ENCODE results near the gene STRN. TPM values are rescaled to one million over a fixed set of nuclear protein-coding genes. Genes with fewer than 3 reads are reported as not detected.

The STRN gene
- total and polyA plus RNA-seq, 9 of the 15 experiments (the other 6 are each of a cell fraction or from before 2014, with no cell fraction given), result 1.3 to 31.2 (median 20.0) TPM

DNA sequence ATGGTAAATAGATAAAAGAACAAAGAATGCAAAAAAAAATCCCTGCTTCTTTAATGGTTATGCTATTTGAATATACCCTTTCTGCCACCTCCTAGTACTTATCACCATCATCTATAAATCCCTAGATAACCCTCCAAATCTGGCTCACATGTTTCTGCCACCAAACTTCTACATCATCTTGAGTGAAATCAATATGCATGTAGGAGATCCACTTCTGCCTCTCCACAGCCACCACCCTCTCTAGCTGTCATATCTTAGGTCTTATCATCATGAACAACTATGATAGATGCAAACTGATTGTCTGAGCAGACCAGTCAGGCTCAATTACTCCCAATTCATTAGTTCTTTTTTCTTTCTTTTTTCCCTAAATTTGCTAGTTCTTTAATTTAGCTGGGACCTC is 55.3 kb downstream of the STRN start:
- no peak for ATAC-seq
- no peaks in the 10 kb centered on the region for H3K9me3 ChIP-seq (replicated peaks; ENCODE audit: control insufficient read depth, insufficient read depth, low read depth, low read length)
- H3K4me1 ChIP-seq (replicated peaks in 1 of 2; ENCODE audit: control insufficient read depth in 2 of 2, insufficient read depth in 2 of 2, low read length in 2 of 2), result no peaks in the 10 kb centered on the region; a peak in 1 of 5 replicates
- no peak overlapping the region for H3K27ac ChIP-seq (ENCODE audit: extremely low read depth, low read depth, low read length)
- no peaks in the 10 kb centered on the region for H3K9me1 ChIP-seq (ENCODE audit: control insufficient read depth, insufficient read depth, low read length)
- CTCF ChIA-PET (ENCODE audit: low intra/inter-chr PET ratio), result no interaction called here
- no peak for DNase-seq (ENCODE audit: extremely low read depth in 1 of 4, low spot score in 3 of 4)
- in situ Hi-C loops (cut with MboI) (no loop called here), intact Hi-C loops (cut with micrococcal nuclease) (loop anchor here (10.0 kb wide), 1 partner anchor 96 kb away; no protein-coding TSS in a partner anchor)
- H3K9ac ChIP-seq (ENCODE audit: insufficient read depth in 1 of 2, low read depth in 2 of 2, low read length in 2 of 2), result no peak overlapping the region
- no peak overlapping the region for H2AFZ ChIP-seq (ENCODE audit: low read depth, low read length)
- TF ChIP-seq ZNF449 (CRISPR knock-in tag; IDR thresholded peaks at IDR 0.05) (no peak), TFAM (CRISPR knock-in tag; conservative IDR thresholded peaks at IDR 0.05) (no peak), RFX5 (IDR thresholded peaks at IDR 0.05; ENCODE audit: low read depth, low read length) (no peak), RREB1 (CRISPR knock-in tag; IDR thresholded peaks at IDR 0.05) (no peak), RNF2 (IDR thresholded peaks at IDR 0.05) (no peak), TBL1XR1 (IDR thresholded peaks at IDR 0.05; ENCODE audit: low read length in 2 of 2) (no peak)
- TF ChIP-seq, protein P1, sequence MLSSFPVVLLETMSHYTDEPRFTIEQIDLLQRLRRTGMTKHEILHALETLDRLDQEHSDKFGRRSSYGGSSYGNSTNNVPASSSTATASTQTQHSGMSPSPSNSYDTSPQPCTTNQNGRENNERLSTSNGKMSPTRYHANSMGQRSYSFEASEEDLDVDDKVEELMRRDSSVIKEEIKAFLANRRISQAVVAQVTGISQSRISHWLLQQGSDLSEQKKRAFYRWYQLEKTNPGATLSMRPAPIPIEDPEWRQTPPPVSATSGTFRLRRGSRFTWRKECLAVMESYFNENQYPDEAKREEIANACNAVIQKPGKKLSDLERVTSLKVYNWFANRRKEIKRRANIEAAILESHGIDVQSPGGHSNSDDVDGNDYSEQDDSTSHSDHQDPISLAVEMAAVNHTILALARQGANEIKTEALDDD (IDR thresholded peaks at IDR 0.05), result no peak
- no peaks in the 10 kb centered on the region for H4K20me1 ChIP-seq (replicated peaks; ENCODE audit: control insufficient read depth, insufficient read depth, low read length)
- peaks cover 19% of the 10 kb centered on the region for H3K36me3 ChIP-seq (ENCODE audit: control insufficient read depth, insufficient read depth, low read length)
- H3K79me2 ChIP-seq (ENCODE audit: control insufficient read depth, insufficient read depth, low read length), result no peaks in the 10 kb centered on the region
- no peak overlapping the region for H3K4me2 ChIP-seq (ENCODE audit: insufficient read depth, low read length)
- no peak overlapping the region for H3K4me3 ChIP-seq
- FAIRE-seq, result no peak
- POLR2A ChIA-PET, result no interaction called here
- H3K27me3 ChIP-seq (ENCODE audit: control insufficient read depth in 2 of 2, insufficient read depth in 2 of 2, low read length in 2 of 2), result no peaks in the 10 kb centered on the region
- BruUV-seq (replicated peaks), result no TSS peak

All from K562 (cell line).